GM12878 (cell line): Measurements from ENCODE around the gene TBCCD1. TPM values are rescaled to one million over a fixed set of nuclear protein-coding genes. Genes with fewer than 3 reads are reported as not detected.

ENCODE experiments used
- CHD2 ChIP-seq: IDR thresholded peaks from 2 replicates; pipeline ENCODE4 v1.6.1; 2011; ENCODE audit warnings: low read depth, low read length, improper control_type of control experiment, borderline replicate concordance
- ESRRA ChIP-seq: IDR thresholded peaks from 2 replicates; pipeline ENCODE4 v1.6.1; 2012; ENCODE audit warnings: mild to moderate bottlenecking, low read length, improper control_type of control experiment
- ETV6 ChIP-seq, 2 experiments: fragments of 450-650 bp in 1 of 2; IDR thresholded peaks in 1 of 2; conservative IDR thresholded peaks in 1 of 2; 2 replicates each; pipeline ENCODE4 v1.6.1; 2014; ENCODE audit warnings: antibody characterized with exemption in 1 of 2, borderline replicate concordance in 1 of 2, low read depth in 1 of 2, mild to moderate bottlenecking in 1 of 2, moderate library complexity in 1 of 2
- IKZF2 ChIP-seq, 2 experiments: fragments of 450-650 bp; IDR thresholded peaks; 2 replicates each; pipeline ENCODE4 v1.6.1; 2017; ENCODE audit warnings: mild to moderate bottlenecking in 2 of 2, moderate library complexity in 2 of 2
- IRF4 ChIP-seq: IDR thresholded peaks from 2 replicates; pipeline ENCODE4 v1.6.1; 2011; ENCODE audit warnings: low read depth, low read length
- MYB ChIP-seq: fragments of 150-350 bp; IDR thresholded peaks from 2 replicates; pipeline ENCODE4 v1.6.1; 2014; ENCODE audit warnings: mild to moderate bottlenecking, low read depth, low read length, borderline replicate concordance
- NFYA ChIP-seq: IDR thresholded peaks from 2 replicates; pipeline ENCODE4 v1.6.1; 2011; ENCODE audit warnings: low read depth, mild to moderate bottlenecking, low read length, improper control_type of control experiment, borderline replicate concordance
- POLR2AphosphoS2 ChIP-seq: IDR thresholded peaks from 2 replicates; pipeline ENCODE4 v1.6.1; 2011; ENCODE audit warnings: low read depth, mild to moderate bottlenecking, low read length, improper control_type of control experiment, moderate library complexity
- SMARCA5 ChIP-seq: fragments of 450-650 bp; IDR thresholded peaks from 2 replicates; pipeline ENCODE4 v1.6.1; 2017; ENCODE audit warnings: mild to moderate bottlenecking
- TBL1XR1 ChIP-seq: IDR thresholded peaks from 2 replicates; pipeline ENCODE4 v1.6.1; 2012; ENCODE audit warnings: low read depth, low read length, improper control_type of control experiment
- ZSCAN29 ChIP-seq: fragments of 450-650 bp; IDR thresholded peaks from 2 replicates; pipeline ENCODE4 v1.6.1; 2017; ENCODE audit warnings: mild to moderate bottlenecking, moderate library complexity
- polyA plus RNA-seq, 11 experiments: library from polyadenylated mRNA; depleted of rRNA in 4 of 11; unstranded in 6 of 11; stranded (reverse) in 5 of 11; fragments of >200 nt; fragmentation: Nextera tagmentation in 4 of 11; fragmentation: Illumina TruSeq in 1 of 11; extraction: Ambion mirVana in 4 of 11; extraction: Trizol in 1 of 11; gene quantifications; 1 replicate in 1 of 11; 2 replicates in 10 of 11; pipeline versions ENCODE4 v1.2.1 to v1.2.3, GENCODE V29; 2011 to 2016; ENCODE audit warnings: inconsistent platforms in 2 of 11, missing spikeins in 2 of 11, low read depth in 1 of 11
- total RNA-seq, 4 experiments: library from RNA; depleted of rRNA in 3 of 4; stranded (reverse); fragments of >200 nt in 3 of 4; fragmentation: Illumina TruSeq in 1 of 4; extraction: Trizol in 1 of 4; gene quantifications; 2 replicates each; pipeline versions ENCODE4 v1.2.1 to v1.2.3, GENCODE V29; 2013 to 2021
- TF ChIP-seq, protein P1 (sequence below): fragments of 450-650 bp; formaldehyde crosslinking; IDR thresholded peaks from 2 replicates; pipeline ENCODE4 v1.4.0; 2020; ENCODE audit warnings: mild to moderate bottlenecking, moderate library complexity
- TF ChIP-seq, protein P2 (sequence below): fragments of 150-350 bp; IDR thresholded peaks from 2 replicates; pipeline ENCODE4 v1.6.1; 2016; ENCODE audit warnings: low read depth, low read length
- TF ChIP-seq, protein P3 (sequence below): fragments of 450-650 bp; IDR thresholded peaks from 2 replicates; pipeline ENCODE4 v1.6.1; 2018; ENCODE audit warnings: borderline replicate concordance, mild to moderate bottlenecking; ENCODE audit not compliant: partially characterized antibody
- TF ChIP-seq, protein P4 (sequence below): fragments of 450-650 bp; conservative IDR thresholded peaks from 2 replicates; pipeline ENCODE4 v1.6.1; 2017; ENCODE audit warnings: mild to moderate bottlenecking, moderate library complexity
- TF ChIP-seq, protein P5 (sequence below): IDR thresholded peaks from 2 replicates; pipeline ENCODE4 v1.6.1; 2012; ENCODE audit warnings: low read depth, low read length, improper control_type of control experiment

TBCCD1 gene
- total and polyA plus RNA-seq, 10 of the 15 experiments (the other 5 are each of a cell fraction or from before 2014, with no cell fraction given): 6.9 to 23.4 (median 14.7) TPM

DNA sequence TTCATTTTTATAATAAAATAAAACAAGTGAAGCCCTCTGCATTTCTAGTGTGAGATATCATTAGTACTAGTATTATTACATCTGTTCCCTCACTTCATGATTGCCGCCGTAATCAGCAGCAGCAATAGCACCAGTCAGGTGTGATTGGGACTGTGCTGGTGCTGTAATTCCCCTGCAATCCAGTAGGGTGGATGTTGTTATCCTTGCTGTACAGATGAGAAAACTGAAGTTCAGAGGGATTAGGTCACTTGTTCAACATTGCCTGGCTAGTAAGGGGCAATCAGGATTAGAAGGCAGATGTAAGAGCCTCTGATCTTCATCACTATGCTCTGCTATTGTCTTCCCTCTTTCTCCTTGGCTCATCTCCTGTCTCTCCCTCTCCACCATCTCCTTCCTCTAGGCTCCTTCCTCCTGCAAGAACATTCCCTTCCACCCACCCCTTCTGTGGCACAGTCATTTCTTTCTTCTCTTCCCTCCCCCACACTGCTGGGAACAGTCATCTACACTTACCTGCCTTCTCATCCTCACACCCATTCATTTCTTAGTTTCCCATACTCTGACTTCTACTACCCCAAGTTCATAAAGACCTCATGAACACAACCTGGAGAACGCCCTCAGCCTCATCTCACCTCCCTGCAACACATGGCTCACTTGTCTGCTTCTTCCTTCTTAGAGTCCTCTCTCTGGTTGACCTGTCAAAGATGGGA is 52.7 kb downstream of the TBCCD1 start (continued):
- TF ChIP-seq ETV6 (conservative IDR thresholded peaks at IDR 0.05 in 1 of 2, IDR thresholded peaks at IDR 0.05 in 1 of 2; ENCODE audit: borderline replicate concordance in 1 of 2, low read depth in 1 of 2) (no peak), POLR2AphosphoS2 (no peak), CHD2 (no peak), NFYA (no peak), ESRRA (no peak), IKZF2 (IDR thresholded peaks at IDR 0.05) (no peak; a peak in 1 of 4 replicates), IRF4 (peak; percentile 4; the same call in 1 of the 2 replicates), TBL1XR1 (no peak), MYB (no peak), SMARCA5 (no peak), ZSCAN29 (no peak)
- TF ChIP-seq, protein P1, sequence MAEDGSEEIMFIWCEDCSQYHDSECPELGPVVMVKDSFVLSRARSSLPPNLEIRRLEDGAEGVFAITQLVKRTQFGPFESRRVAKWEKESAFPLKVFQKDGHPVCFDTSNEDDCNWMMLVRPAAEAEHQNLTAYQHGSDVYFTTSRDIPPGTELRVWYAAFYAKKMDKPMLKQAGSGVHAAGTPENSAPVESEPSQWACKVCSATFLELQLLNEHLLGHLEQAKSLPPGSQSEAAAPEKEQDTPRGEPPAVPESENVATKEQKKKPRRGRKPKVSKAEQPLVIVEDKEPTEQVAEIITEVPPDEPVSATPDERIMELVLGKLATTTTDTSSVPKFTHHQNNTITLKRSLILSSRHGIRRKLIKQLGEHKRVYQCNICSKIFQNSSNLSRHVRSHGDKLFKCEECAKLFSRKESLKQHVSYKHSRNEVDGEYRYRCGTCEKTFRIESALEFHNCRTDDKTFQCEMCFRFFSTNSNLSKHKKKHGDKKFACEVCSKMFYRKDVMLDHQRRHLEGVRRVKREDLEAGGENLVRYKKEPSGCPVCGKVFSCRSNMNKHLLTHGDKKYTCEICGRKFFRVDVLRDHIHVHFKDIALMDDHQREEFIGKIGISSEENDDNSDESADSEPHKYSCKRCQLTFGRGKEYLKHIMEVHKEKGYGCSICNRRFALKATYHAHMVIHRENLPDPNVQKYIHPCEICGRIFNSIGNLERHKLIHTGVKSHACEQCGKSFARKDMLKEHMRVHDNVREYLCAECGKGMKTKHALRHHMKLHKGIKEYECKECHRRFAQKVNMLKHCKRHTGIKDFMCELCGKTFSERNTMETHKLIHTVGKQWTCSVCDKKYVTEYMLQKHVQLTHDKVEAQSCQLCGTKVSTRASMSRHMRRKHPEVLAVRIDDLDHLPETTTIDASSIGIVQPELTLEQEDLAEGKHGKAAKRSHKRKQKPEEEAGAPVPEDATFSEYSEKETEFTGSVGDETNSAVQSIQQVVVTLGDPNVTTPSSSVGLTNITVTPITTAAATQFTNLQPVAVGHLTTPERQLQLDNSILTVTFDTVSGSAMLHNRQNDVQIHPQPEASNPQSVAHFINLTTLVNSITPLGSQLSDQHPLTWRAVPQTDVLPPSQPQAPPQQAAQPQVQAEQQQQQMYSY: no peak
- TF ChIP-seq, protein P2, sequence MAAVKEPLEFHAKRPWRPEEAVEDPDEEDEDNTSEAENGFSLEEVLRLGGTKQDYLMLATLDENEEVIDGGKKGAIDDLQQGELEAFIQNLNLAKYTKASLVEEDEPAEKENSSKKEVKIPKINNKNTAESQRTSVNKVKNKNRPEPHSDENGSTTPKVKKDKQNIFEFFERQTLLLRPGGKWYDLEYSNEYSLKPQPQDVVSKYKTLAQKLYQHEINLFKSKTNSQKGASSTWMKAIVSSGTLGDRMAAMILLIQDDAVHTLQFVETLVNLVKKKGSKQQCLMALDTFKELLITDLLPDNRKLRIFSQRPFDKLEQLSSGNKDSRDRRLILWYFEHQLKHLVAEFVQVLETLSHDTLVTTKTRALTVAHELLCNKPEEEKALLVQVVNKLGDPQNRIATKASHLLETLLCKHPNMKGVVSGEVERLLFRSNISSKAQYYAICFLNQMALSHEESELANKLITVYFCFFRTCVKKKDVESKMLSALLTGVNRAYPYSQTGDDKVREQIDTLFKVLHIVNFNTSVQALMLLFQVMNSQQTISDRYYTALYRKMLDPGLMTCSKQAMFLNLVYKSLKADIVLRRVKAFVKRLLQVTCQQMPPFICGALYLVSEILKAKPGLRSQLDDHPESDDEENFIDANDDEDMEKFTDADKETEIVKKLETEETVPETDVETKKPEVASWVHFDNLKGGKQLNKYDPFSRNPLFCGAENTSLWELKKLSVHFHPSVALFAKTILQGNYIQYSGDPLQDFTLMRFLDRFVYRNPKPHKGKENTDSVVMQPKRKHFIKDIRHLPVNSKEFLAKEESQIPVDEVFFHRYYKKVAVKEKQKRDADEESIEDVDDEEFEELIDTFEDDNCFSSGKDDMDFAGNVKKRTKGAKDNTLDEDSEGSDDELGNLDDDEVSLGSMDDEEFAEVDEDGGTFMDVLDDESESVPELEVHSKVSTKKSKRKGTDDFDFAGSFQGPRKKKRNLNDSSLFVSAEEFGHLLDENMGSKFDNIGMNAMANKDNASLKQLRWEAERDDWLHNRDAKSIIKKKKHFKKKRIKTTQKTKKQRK: no peak
- TF ChIP-seq, protein P3, sequence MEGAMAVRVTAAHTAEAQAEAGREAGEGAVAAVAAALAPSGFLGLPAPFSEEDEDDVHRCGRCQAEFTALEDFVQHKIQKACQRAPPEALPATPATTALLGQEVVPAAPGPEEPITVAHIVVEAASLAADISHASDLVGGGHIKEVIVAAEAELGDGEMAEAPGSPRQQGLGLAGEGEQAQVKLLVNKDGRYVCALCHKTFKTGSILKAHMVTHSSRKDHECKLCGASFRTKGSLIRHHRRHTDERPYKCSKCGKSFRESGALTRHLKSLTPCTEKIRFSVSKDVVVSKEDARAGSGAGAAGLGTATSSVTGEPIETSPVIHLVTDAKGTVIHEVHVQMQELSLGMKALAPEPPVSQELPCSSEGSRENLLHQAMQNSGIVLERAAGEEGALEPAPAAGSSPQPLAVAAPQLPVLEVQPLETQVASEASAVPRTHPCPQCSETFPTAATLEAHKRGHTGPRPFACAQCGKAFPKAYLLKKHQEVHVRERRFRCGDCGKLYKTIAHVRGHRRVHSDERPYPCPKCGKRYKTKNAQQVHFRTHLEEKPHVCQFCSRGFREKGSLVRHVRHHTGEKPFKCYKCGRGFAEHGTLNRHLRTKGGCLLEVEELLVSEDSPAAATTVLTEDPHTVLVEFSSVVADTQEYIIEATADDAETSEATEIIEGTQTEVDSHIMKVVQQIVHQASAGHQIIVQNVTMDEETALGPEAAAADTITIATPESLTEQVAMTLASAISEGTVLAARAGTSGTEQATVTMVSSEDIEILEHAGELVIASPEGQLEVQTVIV: no peak
- TF ChIP-seq, protein P4, sequence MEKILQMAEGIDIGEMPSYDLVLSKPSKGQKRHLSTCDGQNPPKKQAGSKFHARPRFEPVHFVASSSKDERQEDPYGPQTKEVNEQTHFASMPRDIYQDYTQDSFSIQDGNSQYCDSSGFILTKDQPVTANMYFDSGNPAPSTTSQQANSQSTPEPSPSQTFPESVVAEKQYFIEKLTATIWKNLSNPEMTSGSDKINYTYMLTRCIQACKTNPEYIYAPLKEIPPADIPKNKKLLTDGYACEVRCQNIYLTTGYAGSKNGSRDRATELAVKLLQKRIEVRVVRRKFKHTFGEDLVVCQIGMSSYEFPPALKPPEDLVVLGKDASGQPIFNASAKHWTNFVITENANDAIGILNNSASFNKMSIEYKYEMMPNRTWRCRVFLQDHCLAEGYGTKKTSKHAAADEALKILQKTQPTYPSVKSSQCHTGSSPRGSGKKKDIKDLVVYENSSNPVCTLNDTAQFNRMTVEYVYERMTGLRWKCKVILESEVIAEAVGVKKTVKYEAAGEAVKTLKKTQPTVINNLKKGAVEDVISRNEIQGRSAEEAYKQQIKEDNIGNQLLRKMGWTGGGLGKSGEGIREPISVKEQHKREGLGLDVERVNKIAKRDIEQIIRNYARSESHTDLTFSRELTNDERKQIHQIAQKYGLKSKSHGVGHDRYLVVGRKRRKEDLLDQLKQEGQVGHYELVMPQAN: no peak
- TF ChIP-seq, protein P5, sequence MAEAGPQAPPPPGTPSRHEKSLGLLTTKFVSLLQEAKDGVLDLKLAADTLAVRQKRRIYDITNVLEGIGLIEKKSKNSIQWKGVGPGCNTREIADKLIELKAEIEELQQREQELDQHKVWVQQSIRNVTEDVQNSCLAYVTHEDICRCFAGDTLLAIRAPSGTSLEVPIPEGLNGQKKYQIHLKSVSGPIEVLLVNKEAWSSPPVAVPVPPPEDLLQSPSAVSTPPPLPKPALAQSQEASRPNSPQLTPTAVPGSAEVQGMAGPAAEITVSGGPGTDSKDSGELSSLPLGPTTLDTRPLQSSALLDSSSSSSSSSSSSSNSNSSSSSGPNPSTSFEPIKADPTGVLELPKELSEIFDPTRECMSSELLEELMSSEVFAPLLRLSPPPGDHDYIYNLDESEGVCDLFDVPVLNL: no peak
